IMR-90 (cell line): ENCODE data around the gene PRKCH. TPM values are rescaled to one million over a fixed set of nuclear protein-coding genes. Genes with fewer than 3 reads are reported as not detected.

ENCODE experiments used
- ATAC-seq: fragments of 200-7000 bp; cut with Tn5 transposase; 2 replicates; pipeline ENCODE4 v1.9.1; 2020; ENCODE audit warnings: low read depth, mild to moderate bottlenecking, moderate library complexity
- BruUV-seq: library from RNA; stranded (reverse); fragments of 400-500 nt; replicated peaks from 2 replicates; lab custom pipeline; 2021; lab: Mats Ljungman, UMichigan
- CTCF ChIA-PET: fragments of 300-600 bp; formaldehyde crosslinking; extraction: SDS; loops from one replicate; lab custom pipeline; 2021; ENCODE audit warnings: antibody characterized with exemption; lab: Yijun Ruan, JAX
- POLR2A ChIA-PET: fragments of 300-600 bp; sonication (Branson Sonifier 250); formaldehyde crosslinking; loops from one replicate; lab custom pipeline; 2022; ENCODE audit warnings: antibody characterized with exemption; ENCODE audit not compliant: unreplicated experiment; lab: Charles Lee
- DNase-seq: peaks from one replicate; pipeline ENCODE4 v3.0.0; 2013
- H2AFZ ChIP-seq: replicated peaks from 2 replicates; pipeline ENCODE3; 2013; ENCODE audit warnings: low read length, mild to moderate bottlenecking; ENCODE audit not compliant: poor library complexity
- H2AK5ac ChIP-seq: 2 replicates; pipeline ENCODE4 v1.6.1; 2013; ENCODE audit warnings: low read depth, low read length, inconsistent platforms
- H2AK9ac ChIP-seq: replicated peaks from 2 replicates; pipeline ENCODE3; 2013; ENCODE audit warnings: mild to moderate bottlenecking, low read depth, low read length, moderate library complexity; ENCODE audit not compliant: poor library complexity
- H2BK120ac ChIP-seq: 2 replicates; pipeline ENCODE4 v1.6.1; 2013; ENCODE audit warnings: low read depth, low read length, inconsistent platforms
- H2BK15ac ChIP-seq: 3 replicates; pipeline ENCODE4 v1.6.1; 2013; ENCODE audit warnings: low read depth, low read length, inconsistent platforms
- H2BK20ac ChIP-seq: 2 replicates; pipeline ENCODE4 v1.6.1; 2013; ENCODE audit warnings: low read depth, mild to moderate bottlenecking, inconsistent platforms, low read length, moderate library complexity
- H2BK5ac ChIP-seq: 2 replicates; pipeline ENCODE4 v1.6.1; 2013; ENCODE audit warnings: mild to moderate bottlenecking, low read depth, low read length, inconsistent platforms; ENCODE audit not compliant: poor library complexity, severe bottlenecking
- H3K14ac ChIP-seq: replicated peaks from 2 replicates; pipeline ENCODE4 v1.6.1; 2013; ENCODE audit warnings: low read depth, low read length, inconsistent platforms
- H3K18ac ChIP-seq: 2 replicates; pipeline ENCODE4 v1.6.1; 2013; ENCODE audit warnings: low read depth, low read length, control low read depth
- H3K23ac ChIP-seq: 2 replicates; pipeline ENCODE4 v1.6.1; 2013; ENCODE audit warnings: low read depth, low read length, inconsistent platforms
- H3K27ac ChIP-seq: 2 replicates; pipeline ENCODE4 v1.5.1; 2013; ENCODE audit warnings: mild to moderate bottlenecking, control low read depth, low read length; ENCODE audit not compliant: insufficient read depth
- H3K27me3 ChIP-seq: 2 replicates; pipeline ENCODE4 v1.6.1; 2013; ENCODE audit warnings: low read length; ENCODE audit not compliant: control insufficient read depth, insufficient read depth
- H3K36me3 ChIP-seq: 2 replicates; pipeline ENCODE4 v1.6.1; 2013; ENCODE audit warnings: low read length, mixed read lengths; ENCODE audit not compliant: control insufficient read depth, insufficient read depth
- H3K4ac ChIP-seq: 2 replicates; pipeline ENCODE4 v1.6.1; 2013; ENCODE audit warnings: low read depth, low read length, inconsistent platforms
- H3K4me1 ChIP-seq: 2 replicates; pipeline ENCODE4 v1.6.1; 2013; ENCODE audit warnings: low read length, mixed read lengths; ENCODE audit not compliant: control insufficient read depth, insufficient read depth
- H3K4me2 ChIP-seq: 2 replicates; pipeline ENCODE4 v1.6.1; 2013; ENCODE audit warnings: low read depth, mild to moderate bottlenecking, control low read depth, low read length, moderate library complexity
- H3K4me3 ChIP-seq: 2 replicates; pipeline ENCODE4 v1.5.1; 2013; ENCODE audit warnings: low read depth, mild to moderate bottlenecking, control low read depth, low read length, moderate library complexity; ENCODE audit not compliant: insufficient read depth
- H3K56ac ChIP-seq: 2 replicates; pipeline ENCODE4 v1.6.1; 2013; ENCODE audit warnings: low read length, inconsistent platforms; ENCODE audit not compliant: insufficient read depth; ENCODE audit errors: extremely low read depth
- H3K79me1 ChIP-seq, 2 experiments: 2 replicates each; pipeline ENCODE4 v1.6.1; 2013; ENCODE audit warnings: low read length in 2 of 2, inconsistent platforms in 1 of 2, low read depth in 1 of 2
- H3K9ac ChIP-seq: 2 replicates; pipeline ENCODE4 v1.6.1; 2013; ENCODE audit warnings: low read depth, low read length, control low read depth
- H3K9me1 ChIP-seq: 2 replicates; pipeline ENCODE4 v1.6.1; 2013; ENCODE audit warnings: low read length, inconsistent platforms; ENCODE audit not compliant: insufficient read depth
- H3K9me3 ChIP-seq: 2 replicates; pipeline ENCODE4 v1.6.1; 2013; ENCODE audit warnings: low read length; ENCODE audit not compliant: control insufficient read depth, insufficient read depth
- H4K20me1 ChIP-seq: 2 replicates; pipeline ENCODE4 v1.6.1; 2013; ENCODE audit warnings: low read length, inconsistent platforms; ENCODE audit not compliant: insufficient read depth
- H4K5ac ChIP-seq: 2 replicates; pipeline ENCODE4 v1.6.1; 2013; ENCODE audit warnings: mild to moderate bottlenecking, low read depth, low read length, control low read depth
- H4K8ac ChIP-seq, 2 experiments: 2 replicates each; pipeline ENCODE4 v1.6.1; 2013; ENCODE audit warnings: low read depth in 2 of 2, low read length in 2 of 2, control low read depth in 1 of 2, inconsistent platforms in 1 of 2
- H4K91ac ChIP-seq: 2 replicates; pipeline ENCODE4 v1.6.1; 2013; ENCODE audit warnings: low read depth, low read length, inconsistent platforms; ENCODE audit not compliant: insufficient read depth
- CEBPB ChIP-seq: IDR thresholded peaks from 2 replicates; pipeline ENCODE4 v1.6.1; 2012; ENCODE audit warnings: low read depth, low read length, improper control_type of control experiment
- CHD1 ChIP-seq: IDR thresholded peaks from 2 replicates; pipeline ENCODE4 v1.6.1; 2012; ENCODE audit warnings: low read depth, low read length, improper control_type of control experiment
- FOS ChIP-seq: fragments of 150-350 bp; IDR thresholded peaks from 2 replicates; pipeline ENCODE4 v1.6.1; 2016; ENCODE audit warnings: low read depth, low read length
- MAZ ChIP-seq: IDR thresholded peaks from 2 replicates; pipeline ENCODE4 v1.6.1; 2012; ENCODE audit warnings: low read depth, mild to moderate bottlenecking, low read length, improper control_type of control experiment, moderate library complexity, borderline replicate concordance
- MXI1 ChIP-seq: IDR thresholded peaks from 2 replicates; pipeline ENCODE4 v1.6.1; 2012; ENCODE audit warnings: low read depth, mild to moderate bottlenecking, low read length, moderate library complexity, borderline replicate concordance
- NFE2L2 ChIP-seq: fragments of 150-350 bp; IDR thresholded peaks from 2 replicates; pipeline ENCODE4 v1.6.1; 2016; ENCODE audit warnings: low read depth, mild to moderate bottlenecking, low read length
- POLR2A ChIP-seq: IDR thresholded peaks from 2 replicates; pipeline ENCODE4 v1.6.1; 2012; ENCODE audit warnings: mild to moderate bottlenecking, low read depth, low read length
- RCOR1 ChIP-seq: IDR thresholded peaks from 2 replicates; pipeline ENCODE4 v1.6.1; 2012; ENCODE audit warnings: mild to moderate bottlenecking, low read length, improper control_type of control experiment; ENCODE audit not compliant: insufficient replicate concordance
- RFX5 ChIP-seq: IDR thresholded peaks from 2 replicates; pipeline ENCODE4 v1.8.0; 2012; ENCODE audit warnings: low read depth, mild to moderate bottlenecking, low read length, moderate library complexity
- WGBS, 2 experiments: methylation state at CpG; one replicate each; pipeline versions ENCODE4 v1.1.5 to v1.1.7; 2013; ENCODE audit warnings: missing lambda C conversion rate in 2 of 2; ENCODE audit not compliant: insufficient read length in 1 of 2; ENCODE audit errors: extremely low coverage in 2 of 2; 5-methylcytosine and 5-hydroxymethylcytosine counted together
- dilution Hi-C: fragments of 300-500 bp; cut with HindIII; formaldehyde crosslinking; loops from one replicate; pipeline ENCODE4 v1.14.3; 2018; ENCODE audit warnings: low sequenced_read_pairs; ENCODE audit not compliant: unreplicated experiment
- in situ Hi-C: fragments of 300-500 bp; cut with MboI; formaldehyde crosslinking; loops from 3 replicates; pipeline ENCODE4 v1.14.3; 2019; ENCODE audit warnings: low sequenced_read_pairs, inconsistent platforms, mixed read lengths
- intact Hi-C: fragments of 100-400 bp; cut with micrococcal nuclease; formaldehyde crosslinking; loops from 2 replicates; pipeline ENCODE4 v1.10.0; 2022
- polyA plus RNA-seq, 3 experiments: library from polyadenylated mRNA; depleted of rRNA; stranded (reverse); fragments of >200 nt; gene quantifications; 2 replicates each; pipeline ENCODE4 v1.2.3, GENCODE V29; 2012; ENCODE audit warnings: low replicate concordance in 1 of 3
- total RNA-seq: library from RNA; depleted of rRNA; stranded (reverse); fragments of >200 nt; gene quantifications from 2 replicates; pipeline ENCODE4 v1.2.3, GENCODE V29; 2012
- TF ChIP-seq, protein P1 (sequence below): fragments of 150-350 bp; IDR thresholded peaks from 2 replicates; pipeline ENCODE4 v1.6.1; 2016; ENCODE audit warnings: low read depth, mild to moderate bottlenecking, low read length, moderate library complexity, borderline replicate concordance

Gene PRKCH
- total and polyA plus RNA-seq, 2 of the 4 experiments (the other 2 are of a cell fraction), result 1.6 to 2.3 TPM

DNA sequence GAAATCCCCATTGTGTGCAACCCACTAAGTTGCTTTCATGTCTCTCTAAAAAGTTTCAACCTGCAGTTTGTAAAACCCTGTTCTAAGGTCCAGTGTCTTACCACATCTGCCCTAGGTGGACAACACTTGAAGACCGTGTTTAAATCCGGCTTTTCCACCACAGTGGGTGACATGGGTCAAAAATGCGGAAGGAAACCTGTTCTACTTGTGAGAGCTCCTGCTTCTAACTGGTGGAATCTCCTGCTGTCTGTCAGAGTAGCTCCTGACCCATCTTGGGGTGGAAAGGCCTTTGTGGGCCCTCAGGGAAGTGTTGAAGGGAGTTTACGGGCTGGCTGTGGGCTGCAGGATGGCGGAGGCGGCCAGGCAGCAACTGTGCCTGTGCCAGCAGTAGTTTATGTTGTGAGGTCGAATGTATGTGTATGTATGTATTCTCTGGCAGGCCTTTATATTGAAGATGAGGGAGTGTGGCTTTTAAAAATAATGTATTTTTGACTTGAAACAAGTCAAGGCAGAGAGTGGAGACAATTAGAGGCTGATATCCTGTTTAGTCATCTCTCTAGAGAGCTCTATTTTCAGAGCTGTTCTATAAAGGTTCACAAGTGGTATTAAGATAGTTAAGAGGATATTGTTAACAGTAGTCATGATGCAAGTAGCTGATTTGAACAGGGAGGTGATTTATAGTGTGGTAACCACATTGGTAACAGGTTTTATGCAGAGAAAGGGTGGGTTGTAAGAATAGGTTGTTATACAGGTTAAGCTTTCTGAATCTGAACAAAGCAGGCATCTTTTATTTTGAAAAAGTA is 67.0 kb downstream of the PRKCH start:
- BruUV-seq, result no TSS peak
- 86% methylated on average over 3 of the region's 7 CpGs; no CpG with 5 or more reads in 1 of the 2 experiments for WGBS, 2 experiments

More for the DNA sequence above, 67.0 kb downstream of the PRKCH start:
- Histone ChIP-seq H3K56ac (no peak overlapping the region), H2BK120ac (no peak overlapping the region), H3K36me3 (no peaks in the 10 kb centered on the region), H3K14ac (no peak overlapping the region), H2BK5ac (no peak overlapping the region), H2AK9ac (no peak overlapping the region), H3K27me3 (peaks cover 26% of the 10 kb centered on the region), H2BK15ac (no peak overlapping the region), H3K79me1 (no peaks in the 10 kb centered on the region), H3K4me2 (no peak overlapping the region), H4K8ac (no peak overlapping the region), H3K9me3 (no peaks in the 10 kb centered on the region), H3K4me3 (no peak overlapping the region), H4K91ac (no peak overlapping the region), H2AK5ac (no peak overlapping the region), H4K5ac (no peak overlapping the region), H3K9ac (no peak overlapping the region), H2BK20ac (no peak overlapping the region), H3K18ac (no peak overlapping the region), H3K9me1 (no peaks in the 10 kb centered on the region), H3K4me1 (no peaks in the 10 kb centered on the region), H3K23ac (no peak overlapping the region), H4K20me1 (no peaks in the 10 kb centered on the region), H3K27ac (no peak overlapping the region), H2AFZ (no peak overlapping the region), H3K4ac (no peak overlapping the region)
- ChIA-PET CTCF (no interaction called here), POLR2A (no interaction called here)
- dilution Hi-C loops, result no loop called here
- in situ Hi-C loops, result no loop called here
- DNase-seq (no peak), ATAC-seq (no peak)
- TF ChIP-seq, protein P1, sequence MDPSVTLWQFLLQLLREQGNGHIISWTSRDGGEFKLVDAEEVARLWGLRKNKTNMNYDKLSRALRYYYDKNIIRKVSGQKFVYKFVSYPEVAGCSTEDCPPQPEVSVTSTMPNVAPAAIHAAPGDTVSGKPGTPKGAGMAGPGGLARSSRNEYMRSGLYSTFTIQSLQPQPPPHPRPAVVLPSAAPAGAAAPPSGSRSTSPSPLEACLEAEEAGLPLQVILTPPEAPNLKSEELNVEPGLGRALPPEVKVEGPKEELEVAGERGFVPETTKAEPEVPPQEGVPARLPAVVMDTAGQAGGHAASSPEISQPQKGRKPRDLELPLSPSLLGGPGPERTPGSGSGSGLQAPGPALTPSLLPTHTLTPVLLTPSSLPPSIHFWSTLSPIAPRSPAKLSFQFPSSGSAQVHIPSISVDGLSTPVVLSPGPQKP, result no peak
- no peak for TF ChIP-seq MAZ
- TF ChIP-seq NFE2L2, result no peak
- TF ChIP-seq CHD1, result no peak
- no peak for TF ChIP-seq CEBPB
- no peak for TF ChIP-seq POLR2A
- no peak for TF ChIP-seq FOS
- TF ChIP-seq RFX5, result no peak
- TF ChIP-seq MXI1, result no peak
- TF ChIP-seq RCOR1, result no peak
- intact Hi-C loops, result no loop called here
